Stomach (tissue), 9 donors: ENCODE data around the gene KANK2. TPM values are rescaled to one million over a fixed set of nuclear protein-coding genes. Genes with fewer than 3 reads are reported as not detected.

Experiments
- DNase-seq, 2 donors: peaks; one replicate each; pipeline versions ENCODE4 v3.0.0 to v3.0.0-alpha.2; 2013 to 2019
- H3K27ac ChIP-seq, 5 donors: fragments of 200-600 bp in 4 of 5; sonication (generic) in 4 of 5; one replicate each; pipeline ENCODE4 v1.5.1; 2013 to 2019; ENCODE audit warnings: mild to moderate bottlenecking in 1 of 5, moderate library complexity in 1 of 5
- H3K27me3 ChIP-seq, 3 donors: fragments of 200-600 bp; sonication (generic); one replicate each; pipeline ENCODE4 v1.5.1; 2017 to 2019; ENCODE audit warnings: mixed run types in 1 of 3
- H3K36me3 ChIP-seq, 4 donors: fragments of 200-600 bp; sonication (generic); 1 replicate in 3 of 4; 2 replicates in 1 of 4; pipeline ENCODE4 v1.5.1; 2016 to 2019
- H3K4me1 ChIP-seq, 4 donors: fragments of 200-600 bp; sonication (generic); one replicate each; pipeline ENCODE4 v1.5.1; 2016 to 2019
- H3K4me3 ChIP-seq, 4 donors: fragments of 200-600 bp; sonication (generic) in 3 of 4; one replicate each; pipeline ENCODE4 v1.5.1; 2016 to 2019; ENCODE audit warnings: mild to moderate bottlenecking in 1 of 4
- H3K9me3 ChIP-seq, 4 donors: fragments of 200-600 bp; sonication (generic); one replicate each; pipeline ENCODE4 v1.5.1; 2016 to 2019
- CTCF ChIP-seq, 7 experiments: fragments of 450-650 bp in 4 of 7; fragments of 200-600 bp in 3 of 7; sonication (generic) in 3 of 7; IDR thresholded peaks; one replicate each; pipeline ENCODE4 v1.5.1; 2016 to 2019; ENCODE audit warnings: antibody characterized with exemption in 7 of 7, control low read depth in 2 of 7, mild to moderate bottlenecking in 1 of 7
- EP300 ChIP-seq: sonication (generic); formaldehyde crosslinking; IDR thresholded peaks from one replicate; pipeline ENCODE4 v1.6.1; 2017; ENCODE audit warnings: antibody characterized with exemption
- POLR2A ChIP-seq, 4 donors: fragments of 450-650 bp; IDR thresholded peaks; one replicate each; pipeline ENCODE4 v1.6.1; 2016; ENCODE audit warnings: antibody characterized with exemption in 4 of 4, control low read depth in 2 of 4, mild to moderate bottlenecking in 1 of 4, moderate library complexity in 1 of 4
- POLR2AphosphoS5 ChIP-seq, 3 donors: sonication (generic); formaldehyde crosslinking; IDR thresholded peaks; one replicate each; pipeline ENCODE4 v1.6.1; 2016; ENCODE audit warnings: antibody characterized with exemption in 3 of 3
- WGBS, 5 donors: extraction: QIAGEN DNeasy Blood & Tissue Kit in 3 of 5; methylation state at CpG; one replicate each; pipeline versions ENCODE4 v1.1.5 to v1.1.7; 2013 to 2018; 5-methylcytosine and 5-hydroxymethylcytosine counted together
- intact Hi-C: fragments of 100-400 bp; cut with DNase I; formaldehyde crosslinking; loops from one replicate; pipeline ENCODE4 v1.15.1; 2023; ENCODE audit warnings: low total_unique reads
- polyA plus RNA-seq, 3 donors: library from polyadenylated mRNA; stranded (reverse); fragments of 200-250 nt; gene quantifications; one replicate each; pipeline ENCODE4 v1.2.3, GENCODE V29; 2013
- total RNA-seq, 5 donors: library from RNA; depleted of rRNA; stranded (reverse); fragments of >200 nt; gene quantifications; one replicate each; pipeline versions ENCODE4 v1.1.0 to v1.2.3, GENCODE V29; 2014 to 2016
- donor health status: healthy with polysubstance abuse.
- donor health status: Bipolar disorder and iron deficiency.
- donor health status: healthy.

The KANK2 gene
- total and polyA plus RNA-seq, 8 donors: 82.4 to 415 (median 174) TPM

DNA sequence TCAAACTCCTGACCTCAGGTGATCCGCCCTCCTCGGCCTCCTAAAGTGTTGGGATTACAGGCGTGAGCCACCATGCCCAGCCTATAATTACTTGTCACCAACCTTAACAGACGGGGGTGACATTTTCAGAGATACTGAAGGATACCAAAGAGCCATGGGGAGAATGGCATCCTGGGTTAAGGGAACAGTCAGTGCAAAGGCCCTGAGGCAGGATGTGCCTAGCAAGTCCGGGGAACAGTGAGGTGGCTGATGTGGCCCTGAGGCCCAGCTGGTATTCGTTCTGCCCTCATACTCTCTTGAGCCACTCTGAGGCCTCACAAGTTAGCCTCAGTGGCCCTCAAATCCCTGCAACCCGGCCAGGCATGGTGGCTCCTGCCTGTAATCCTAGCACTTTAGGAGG is 27.1 kb upstream of the KANK2 start:
- WGBS, 5 donors: 88 to 98% (median 96%) methylated on average over 5 to 7 of the region's 7 CpGs
- Histone ChIP-seq H3K4me3 (no peak overlapping the region), H3K36me3 (peaks cover 28 to 84% (median 81%) of the 10 kb centered on the region in 4 donors), H3K27me3 (no peaks in the 10 kb centered on the region), H3K27ac (no peak overlapping the region), H3K4me1 (no peaks in the 10 kb centered on the region), H3K9me3 (peaks cover 0 to 12% (median 10%) of the 10 kb centered on the region in 4 donors)
- TF ChIP-seq POLR2AphosphoS5 (IDR thresholded peaks at IDR 0.05) (no peak), EP300 (no peak), CTCF (IDR thresholded peaks at IDR 0.05) (no peak), POLR2A (IDR thresholded peaks at IDR 0.05) (no peak)
- intact Hi-C loops: loop anchor here (10.0 kb wide), 1 partner anchor 210 kb away; no protein-coding TSS in a partner anchor
- DNase-seq: no peak

GRCh38 chr19:11223200-11223599 is 25.9 kb upstream of the KANK2 start:
- no peak for DNase-seq
- intact Hi-C loops: loop anchor here (10.0 kb wide), 1 partner anchor 208 kb away; no protein-coding TSS in a partner anchor
- Histone ChIP-seq H3K4me3 (no peak overlapping the region), H3K36me3 (peaks cover 28 to 84% (median 80%) of the 10 kb centered on the region in 4 donors), H3K9me3 (peaks cover 0 to 12% (median 10%) of the 10 kb centered on the region in 4 donors), H3K27me3 (no peaks in the 10 kb centered on the region), H3K4me1 (no peaks in the 10 kb centered on the region), H3K27ac (no peak overlapping the region)
- 90 to 98% (median 96%) methylated on average over 2 to 3 of the region's 3 CpGs for WGBS, 5 donors
- TF ChIP-seq POLR2A (IDR thresholded peaks at IDR 0.05) (no peak), EP300 (no peak), CTCF (IDR thresholded peaks at IDR 0.05) (no peak), POLR2AphosphoS5 (IDR thresholded peaks at IDR 0.05) (no peak)

- no peak for DNase-seq
- H3K4me1 ChIP-seq: no peaks in the 10 kb centered on the region
- no peaks in the 10 kb centered on the region for H3K27me3 ChIP-seq
- TF ChIP-seq CTCF (IDR thresholded peaks at IDR 0.05) (no peak), POLR2A (IDR thresholded peaks at IDR 0.05) (no peak)
- intact Hi-C loops: loop anchor here (10.0 kb wide), 1 partner anchor 206 kb away; no protein-coding TSS in a partner anchor
- H3K4me3 ChIP-seq: no peak overlapping the region
- peaks cover 23 to 87% (median 84%) of the 10 kb centered on the region in 4 donors for H3K36me3 ChIP-seq
- no peak overlapping the region for H3K27ac ChIP-seq
- 94 to 99% (median 96%) methylated on average over 3 of the region's 3 CpGs for WGBS, 5 donors
- peaks cover 0 to 12% (median 10%) of the 10 kb centered on the region in 4 donors for H3K9me3 ChIP-seq
Observed at GRCh38 chr19:11221082-11221598, 23.8 kb upstream of the KANK2 start.

- H3K36me3 ChIP-seq: peaks cover 20 to 79% (median 75%) of the 10 kb centered on the region in 4 donors
- WGBS, 5 donors: 82 to 95% (median 91%) methylated on average over 6 of the region's 6 CpGs
- no peak for DNase-seq
- no peaks in the 10 kb centered on the region for H3K4me1 ChIP-seq
- no peaks in the 10 kb centered on the region for H3K27me3 ChIP-seq
- no peaks in the 10 kb centered on the region for H3K9me3 ChIP-seq
- intact Hi-C loops: no loop called here
- H3K4me3 ChIP-seq: no peak overlapping the region
- no peak overlapping the region for H3K27ac ChIP-seq
- TF ChIP-seq EP300 (no peak), CTCF (IDR thresholded peaks at IDR 0.05) (no peak), POLR2AphosphoS5 (IDR thresholded peaks at IDR 0.05) (no peak), POLR2A (IDR thresholded peaks at IDR 0.05) (no peak)
Observed at GRCh38 chr19:11214387-11214786, 17.0 kb upstream of the KANK2 start.
